CD4-positive, CD25-positive, alpha-beta regulatory T cell (primary cell): ENCODE measurements around the gene MST1. TPM values are rescaled to one million over a fixed set of nuclear protein-coding genes. Genes with fewer than 3 reads are reported as not detected.

ENCODE experiments used
- ATAC-seq, 2 donors: fragments of 150-1000 bp; cut with Tn5 transposase; one replicate each; pipeline ENCODE4 v1.10.0; 2021; ENCODE audit warnings: low read depth in 2 of 2, moderate number of reproducible peaks in 2 of 2, moderate library complexity in 1 of 2
- DNase-seq, 3 donors: peaks; one replicate each; pipeline versions ENCODE4 v3.0.0 to v3.0.0-alpha.2; 2012 to 2022; ENCODE audit warnings: mixed read lengths in 1 of 3
- H3K27ac ChIP-seq: one replicate; pipeline ENCODE4 v1.7.0; 2013; ENCODE audit warnings: mild to moderate bottlenecking, low read length; ENCODE audit not compliant: insufficient read depth, poor library complexity, severe bottlenecking
- H3K27me3 ChIP-seq: one replicate; pipeline ENCODE4 v1.7.0; 2013; ENCODE audit warnings: low read length; ENCODE audit not compliant: control insufficient read depth, insufficient read depth
- H3K36me3 ChIP-seq: one replicate; pipeline ENCODE4 v1.7.0; 2013; ENCODE audit warnings: mild to moderate bottlenecking, low read length, moderate library complexity; ENCODE audit not compliant: control insufficient read depth, insufficient read depth
- H3K4me1 ChIP-seq: 2 replicates; pipeline ENCODE4 v1.7.0; 2013; ENCODE audit warnings: mild to moderate bottlenecking, low read length; ENCODE audit not compliant: insufficient read depth, control insufficient read depth, poor library complexity, severe bottlenecking
- H3K4me3 ChIP-seq: one replicate; pipeline ENCODE4 v1.7.0; 2013; ENCODE audit warnings: low read depth, mild to moderate bottlenecking, low read length, moderate library complexity
- H3K9me3 ChIP-seq, 2 experiments: 1 replicate in 1 of 2; 2 replicates in 1 of 2; pipeline ENCODE4 v1.7.0; 2013; ENCODE audit warnings: low read length in 2 of 2, mild to moderate bottlenecking in 1 of 2, moderate library complexity in 1 of 2; ENCODE audit not compliant: control insufficient read depth in 2 of 2
- H3K27ac Mint-ChIP-seq, 3 donors: one replicate each; pipeline ENCODE4 v1.8.0; 2020 to 2022; ENCODE audit warnings: mild to moderate bottlenecking in 3 of 3, mixed read lengths in 3 of 3, moderate library complexity in 2 of 3
- H3K27me3 Mint-ChIP-seq: one replicate; pipeline ENCODE4 v1.8.0; 2022; ENCODE audit warnings: mild to moderate bottlenecking, mixed read lengths
- H3K36me3 Mint-ChIP-seq: one replicate; pipeline ENCODE4 v1.8.0; 2020; ENCODE audit warnings: mixed read lengths
- H3K4me1 Mint-ChIP-seq, 4 donors: one replicate each; pipeline ENCODE4 v1.8.0; 2020 to 2022; ENCODE audit warnings: mixed read lengths in 4 of 4, mild to moderate bottlenecking in 1 of 4
- H3K4me3 Mint-ChIP-seq, 4 donors: one replicate each; pipeline ENCODE4 v1.8.0; 2020 to 2022; ENCODE audit warnings: mild to moderate bottlenecking in 4 of 4, mixed read lengths in 4 of 4, moderate library complexity in 3 of 4
- H3K9me3 Mint-ChIP-seq, 7 donors: one replicate each; pipeline ENCODE4 v1.8.0; 2020 to 2022; ENCODE audit warnings: mixed read lengths in 7 of 7, mild to moderate bottlenecking in 3 of 7, moderate library complexity in 2 of 7
- polyA plus RNA-seq, 4 donors: library from polyadenylated mRNA; unstranded; fragments of 300-500 nt; fragmentation: Illumina TruSeq; gene quantifications; one replicate each; pipeline ENCODE4 v1.2.3, GENCODE V29; 2021
- total RNA-seq: library from RNA; stranded (reverse); gene quantifications from one replicate; pipeline ENCODE4 v1.2.3, GENCODE V29; 2022

Gene MST1
- total and polyA plus RNA-seq, 5 donors from 2014 or later = 0.76 to 4.1 (median 1.1) TPM

- peaks cover 19% of the 10 kb centered on the region for H3K36me3 Mint-ChIP-seq
- Histone ChIP-seq H3K36me3 (peaks cover 79% of the 10 kb centered on the region), H3K4me3 (no peak overlapping the region), H3K4me1 (peaks cover 13% of the 10 kb centered on the region), H3K9me3 (no peaks in the 10 kb centered on the region), H3K27me3 (no peaks in the 10 kb centered on the region), H3K27ac (no peak overlapping the region)
- no peaks in the 10 kb centered on the region for H3K27me3 Mint-ChIP-seq
- H3K4me3 Mint-ChIP-seq = peak overlapping the region in 1 of 4 donors; percentile 72
- peaks cover 0 to 1% (median 0%) of the 10 kb centered on the region in 7 donors for H3K9me3 Mint-ChIP-seq
- H3K27ac Mint-ChIP-seq = no peak overlapping the region
- no peak for ATAC-seq
- H3K4me1 Mint-ChIP-seq = peaks cover 0 to 27% (median 14%) of the 10 kb centered on the region in 4 donors
- DNase-seq = no peak
These were observed 8.6 kb downstream of the MST1 start for GRCh38 chr3:49680493-49681231.

- H3K4me3 ChIP-seq = no peak overlapping the region
- peaks cover 0 to 1% (median 0%) of the 10 kb centered on the region in 7 donors for H3K9me3 Mint-ChIP-seq
- H3K36me3 Mint-ChIP-seq = peaks cover 13% of the 10 kb centered on the region
- peaks cover 48% of the 10 kb centered on the region for H3K36me3 ChIP-seq
- ATAC-seq (no peak), DNase-seq (no peak)
- no peaks in the 10 kb centered on the region for H3K27me3 ChIP-seq
- no peak overlapping the region for H3K27ac ChIP-seq
- peak overlapping the region; percentile 38 to 93 (median 76) for H3K4me3 Mint-ChIP-seq
- H3K4me1 ChIP-seq = peaks cover 32% of the 10 kb centered on the region
- peak overlapping the region in 1 of 3 donors; percentile 26 for H3K27ac Mint-ChIP-seq
- H3K9me3 ChIP-seq = no peaks in the 10 kb centered on the region
- peaks cover 8 to 54% (median 29%) of the 10 kb centered on the region in 4 donors for H3K4me1 Mint-ChIP-seq
- no peaks in the 10 kb centered on the region for H3K27me3 Mint-ChIP-seq
These were observed 13.4 kb downstream of the MST1 start for GRCh38 chr3:49675912-49676311.

GRCh38 chr3:49674497-49674983 lies 14.7 kb downstream of the MST1 start:
- ATAC-seq = peak in 1 of 2 donors; percentile 1
- peaks cover 8 to 49% (median 25%) of the 10 kb centered on the region in 4 donors for H3K4me1 Mint-ChIP-seq
- DNase-seq = no peak
- H3K4me3 ChIP-seq = peak overlapping the region; percentile 62
- peaks cover 35% of the 10 kb centered on the region for H3K36me3 ChIP-seq
- no peaks in the 10 kb centered on the region for H3K9me3 ChIP-seq
- no peaks in the 10 kb centered on the region for H3K27me3 ChIP-seq
- H3K36me3 Mint-ChIP-seq = peaks cover 7% of the 10 kb centered on the region
- no peaks in the 10 kb centered on the region for H3K9me3 Mint-ChIP-seq
- no peaks in the 10 kb centered on the region for H3K27me3 Mint-ChIP-seq
- H3K4me1 ChIP-seq = peaks cover 32% of the 10 kb centered on the region
- H3K4me3 Mint-ChIP-seq = peak overlapping the region; percentile 92 to 95 (median 94)
- peak overlapping the region; percentile 96 for H3K27ac ChIP-seq
- peak overlapping the region; percentile 26 to 98 (median 97) for H3K27ac Mint-ChIP-seq

GRCh38 chr3:49673715-49674496 lies 15.4 kb downstream of the MST1 start, which contains the start of gene APEH:
APEH (plus strand) TSS chr3:49674351; CDS start chr3:49674402, 51 bp downstream.
- peaks cover 8 to 49% (median 25%) of the 10 kb centered on the region in 4 donors for H3K4me1 Mint-ChIP-seq
- no peaks in the 10 kb centered on the region for H3K9me3 ChIP-seq
- no peaks in the 10 kb centered on the region for H3K9me3 Mint-ChIP-seq
- H3K36me3 ChIP-seq = peaks cover 29% of the 10 kb centered on the region
- peaks cover 32% of the 10 kb centered on the region for H3K4me1 ChIP-seq
- H3K4me3 ChIP-seq = peak within 1 kb of the TSS; percentile 62
- ATAC-seq (peak; percentile 83 to 86), DNase-seq (peak; percentile 95 to 99 (median 98))
- no peaks in the 10 kb centered on the region for H3K27me3 ChIP-seq
- H3K27ac Mint-ChIP-seq = peak within 1 kb of the TSS; percentile 96 to 98 (median 97)
- no peaks in the 10 kb centered on the region for H3K27me3 Mint-ChIP-seq
- peak within 1 kb of the TSS; percentile 96 for H3K27ac ChIP-seq
- H3K36me3 Mint-ChIP-seq = peaks cover 7% of the 10 kb centered on the region
- peak within 1 kb of the TSS; percentile 92 to 95 (median 94) for H3K4me3 Mint-ChIP-seq

GRCh38 chr3:49673121-49673714 lies 16.1 kb downstream of the MST1 start:
- Histone ChIP-seq H3K4me1 (peaks cover 32% of the 10 kb centered on the region), H3K36me3 (peaks cover 22% of the 10 kb centered on the region), H3K9me3 (no peaks in the 10 kb centered on the region), H3K27ac (peak overlapping the region; percentile 96), H3K4me3 (peak overlapping the region; percentile 59), H3K27me3 (no peaks in the 10 kb centered on the region)
- H3K36me3 Mint-ChIP-seq = peaks cover 6% of the 10 kb centered on the region
- peaks cover 8 to 47% (median 24%) of the 10 kb centered on the region in 4 donors for H3K4me1 Mint-ChIP-seq
- H3K27ac Mint-ChIP-seq = peak overlapping the region; percentile 96 to 98 (median 97)
- peaks cover 4% of the 10 kb centered on the region for H3K27me3 Mint-ChIP-seq
- peak overlapping the region; percentile 92 to 95 (median 94) for H3K4me3 Mint-ChIP-seq
- ATAC-seq (no peak), DNase-seq (no peak)
- no peaks in the 10 kb centered on the region for H3K9me3 Mint-ChIP-seq

GRCh38 chr3:49671291-49672288 lies 17.7 kb downstream of the MST1 start:
- no peak for ATAC-seq
- H3K9me3 ChIP-seq = no peaks in the 10 kb centered on the region
- H3K27me3 ChIP-seq = no peaks in the 10 kb centered on the region

More at GRCh38 chr3:49671291-49672288, 17.7 kb downstream of the MST1 start:
- Mint-ChIP-seq H3K9me3 (no peaks in the 10 kb centered on the region), H3K4me1 (peaks cover 8 to 37% (median 19%) of the 10 kb centered on the region in 4 donors), H3K36me3 (no peaks in the 10 kb centered on the region), H3K4me3 (peak overlapping the region; percentile 79 to 91 (median 84)), H3K27me3 (peaks cover 5% of the 10 kb centered on the region), H3K27ac (peak overlapping the region in 2 of 3 donors; percentile 37 to 85)
- H3K27ac ChIP-seq = no peak overlapping the region
- DNase-seq = peak; percentile 53 to 76 (median 66)
- no peak overlapping the region for H3K4me3 ChIP-seq
- H3K4me1 ChIP-seq = peaks cover 29% of the 10 kb centered on the region
- H3K36me3 ChIP-seq = peaks cover 7% of the 10 kb centered on the region
